Dermis blood vessel endothelial cell (primary cell): ENCODE data around the gene APBB2. TPM values are rescaled to one million over a fixed set of nuclear protein-coding genes. Genes with fewer than 3 reads are reported as not detected.
A peak's percentile ranks its signal among the peaks of the same experiment; 100 is the strongest.
"Not testable (repeated sequence)": the region's sequence is repeated elsewhere in the genome, so short reads cannot be mapped to it uniquely, and the experiment has no call there.

ENCODE experiments used
- DNase-seq: peaks from one replicate; pipeline ENCODE4 v3.0.0; 2010
- total RNA-seq: library from RNA; depleted of rRNA; stranded (reverse); fragments of >200 nt; gene quantifications from 2 replicates; pipeline ENCODE4 v1.2.3, GENCODE V29; 2014

APBB2 gene
- total RNA-seq, 1 donor from 2014 or later: 88.2 TPM

GRCh38 chr4:40933272-40934053, 280.9 kb downstream of the APBB2 start:
- DNase-seq: peak; percentile 87

GRCh38 chr4:40931841-40932240, 282.5 kb downstream of the APBB2 start:
- no peak for DNase-seq

GRCh38 chr4:40931238-40931637, 283.1 kb downstream of the APBB2 start:
- no peak for DNase-seq

GRCh38 chr4:40927074-40927473, 287.3 kb downstream of the APBB2 start:
- no peak for DNase-seq

- no peak for DNase-seq
Observed at GRCh38 chr4:40924793-40925117, 289.6 kb downstream of the APBB2 start.

- DNase-seq: peak; percentile 79
Observed at GRCh38 chr4:40924096-40924792, 290.1 kb downstream of the APBB2 start.

- DNase-seq: peak; percentile 81
Observed at GRCh38 chr4:40923316-40924095, 290.8 kb downstream of the APBB2 start.

- DNase-seq: not testable (repeated sequence)
Observed at GRCh38 chr4:40919976-40920375, 294.4 kb downstream of the APBB2 start.

GRCh38 chr4:40918330-40918729, 296.0 kb downstream of the APBB2 start:
- DNase-seq: peak; percentile 44

GRCh38 chr4:40916880-40917279, 297.5 kb downstream of the APBB2 start:
- peak; percentile 68 for DNase-seq

GRCh38 chr4:40916218-40916555, 298.2 kb downstream of the APBB2 start:
- no peak for DNase-seq

- DNase-seq: no peak
Observed at GRCh38 chr4:40915318-40916217, 298.8 kb downstream of the APBB2 start.

- no peak for DNase-seq
Observed at GRCh38 chr4:40912460-40913184, 301.7 kb downstream of the APBB2 start.

GRCh38 chr4:40910706-40911105, 303.6 kb downstream of the APBB2 start:
- peak; percentile 96 for DNase-seq

GRCh38 chr4:40909363-40909876, 304.9 kb downstream of the APBB2 start:
- DNase-seq: peak; percentile 96

GRCh38 chr4:40908702-40909362, 305.5 kb downstream of the APBB2 start:
- peak; percentile 93 for DNase-seq

- no peak for DNase-seq
Observed at GRCh38 chr4:40908297-40908696, 306.0 kb downstream of the APBB2 start.

GRCh38 chr4:40905414-40905813, 308.9 kb downstream of the APBB2 start:
- no peak for DNase-seq

GRCh38 chr4:40900531-40900930, 313.8 kb downstream of the APBB2 start:
- DNase-seq: not testable (repeated sequence)

GRCh38 chr4:40897557-40898203, 316.7 kb downstream of the APBB2 start:
- DNase-seq: peak; percentile 90
